DND-41 (cell line): ENCODE results near the gene POLN.

Source experiments
- CTCF ChIP-seq: IDR thresholded peaks from 2 replicates; pipeline ENCODE4 v1.5.1; 2012; ENCODE audit warnings: borderline replicate concordance, low read length, moderate library complexity, mild to moderate bottlenecking; ENCODE audit not compliant: poor library complexity, severe bottlenecking; ENCODE audit errors: extremely low read depth
- EZH2 ChIP-seq: IDR thresholded peaks from 3 replicates; pipeline ENCODE4 v1.6.1; 2012; ENCODE audit warnings: borderline replicate concordance, low read depth, mild to moderate bottlenecking, moderate library complexity, low read length, inconsistent platforms; ENCODE audit not compliant: severe bottlenecking

GRCh38 chr4:2262944-2263250 lies 21.0 kb upstream of the POLN start:
- TF ChIP-seq CTCF (no peak), EZH2 (no peak)
